Esophagus squamous epithelium (tissue), 5 donors: ENCODE measurements around the gene MEF2C. TPM values are rescaled to one million over a fixed set of nuclear protein-coding genes. Genes with fewer than 3 reads are reported as not detected.
A peak's percentile ranks its signal among the peaks of the same experiment; 100 is the strongest.

Experiments used
- DNase-seq: peaks from one replicate; lab custom pipeline; 2025; lab: John Stamatoyannopoulos, UW
- H3K27ac ChIP-seq, 4 donors: fragments of 200-600 bp; sonication (generic); one replicate each; pipeline ENCODE4 v1.5.1; 2016 to 2019; ENCODE audit warnings: mild to moderate bottlenecking in 1 of 4
- H3K27me3 ChIP-seq, 4 donors: fragments of 200-600 bp; sonication (generic); 1 replicate in 3 of 4; 2 replicates in 1 of 4; pipeline versions ENCODE4 v1.5.1 to v1.6.0; 2017 to 2021; ENCODE audit warnings: antibody characterized with exemption in 1 of 4
- H3K36me3 ChIP-seq, 3 donors: fragments of 200-600 bp; sonication (generic); one replicate each; pipeline ENCODE4 v1.5.1; 2016 to 2019
- H3K4me1 ChIP-seq, 3 donors: fragments of 200-600 bp; sonication (generic); one replicate each; pipeline ENCODE4 v1.5.1; 2017 to 2019
- H3K4me3 ChIP-seq, 4 donors: fragments of 200-600 bp; sonication (generic); 1 replicate in 3 of 4; 2 replicates in 1 of 4; pipeline ENCODE4 v1.5.1; 2016 to 2019; ENCODE audit warnings: mild to moderate bottlenecking in 2 of 4, moderate library complexity in 1 of 4
- H3K9me3 ChIP-seq, 3 donors: fragments of 200-600 bp; sonication (generic); one replicate each; pipeline ENCODE4 v1.5.1; 2016 to 2019
- CTCF ChIP-seq, 6 experiments: fragments of 450-650 bp in 4 of 6; fragments of 200-600 bp in 2 of 6; sonication (generic) in 2 of 6; IDR thresholded peaks; one replicate each; pipeline ENCODE4 v1.5.1; 2016 to 2019; ENCODE audit warnings: antibody characterized with exemption in 6 of 6, mild to moderate bottlenecking in 4 of 6, moderate library complexity in 4 of 6
- POLR2A ChIP-seq, 4 donors: fragments of 450-650 bp; IDR thresholded peaks; one replicate each; pipeline ENCODE4 v1.6.1; 2017; ENCODE audit warnings: antibody characterized with exemption in 4 of 4, mild to moderate bottlenecking in 4 of 4, moderate library complexity in 3 of 4
- WGBS, 2 donors: methylation state at CpG; one replicate each; pipeline ENCODE4 v1.1.5; 2018; 5-methylcytosine and 5-hydroxymethylcytosine counted together
- intact Hi-C: fragments of 100-400 bp; cut with DNase I; formaldehyde crosslinking; loops from one replicate; pipeline ENCODE4 v1.15.0; 2022
- total RNA-seq, 4 donors: library from RNA; depleted of rRNA; stranded (reverse); fragments of >200 nt; gene quantifications; one replicate each; pipeline ENCODE4 v1.1.0, GENCODE V29; 2016
- donor health status: DM: yes; HTN: yes; CAD: no.

The MEF2C gene
- total RNA-seq, 4 donors from 2014 or later, result 3.1 to 17.5 (median 9.9) TPM

GRCh38 chr5:88690409-88691229 lies 192.4 kb downstream of the MEF2C start:
- DNase-seq, result no peak
- Histone ChIP-seq H3K27ac (no peak overlapping the region), H3K36me3 (no peaks in the 10 kb centered on the region), H3K4me1 (peaks cover 7 to 47% (median 31%) of the 10 kb centered on the region in 3 donors), H3K9me3 (no peaks in the 10 kb centered on the region), H3K4me3 (peak overlapping the region in 2 of 4 donors; percentile 20 to 51), H3K27me3 (peaks cover 31 to 100% (median 87%) of the 10 kb centered on the region in 4 donors)
- WGBS, 2 donors, result 4 to 7% methylated on average over 30 to 32 of the region's 47 CpGs
- intact Hi-C loops, result no loop called here
- peak; percentile 48 to 95 (median 84) for TF ChIP-seq CTCF (IDR thresholded peaks at IDR 0.05)
- TF ChIP-seq POLR2A (IDR thresholded peaks at IDR 0.05), result no peak

GRCh38 chr5:88689668-88690408 lies 193.1 kb downstream of the MEF2C start:
- Histone ChIP-seq H3K27ac (no peak overlapping the region), H3K4me3 (no peak overlapping the region), H3K9me3 (no peaks in the 10 kb centered on the region), H3K4me1 (peaks cover 7 to 52% (median 31%) of the 10 kb centered on the region in 3 donors), H3K36me3 (no peaks in the 10 kb centered on the region), H3K27me3 (peaks cover 31 to 100% (median 88%) of the 10 kb centered on the region in 4 donors)
- intact Hi-C loops, result no loop called here
- TF ChIP-seq CTCF (IDR thresholded peaks at IDR 0.05), result no peak
- no peak for TF ChIP-seq POLR2A (IDR thresholded peaks at IDR 0.05)
- no peak for DNase-seq
- WGBS, 2 donors, result 8 to 11% methylated on average over 16 to 24 of the region's 38 CpGs

- 5 to 8% methylated on average over 17 to 21 of the region's 27 CpGs for WGBS, 2 donors
- Histone ChIP-seq H3K27me3 (peaks cover 36 to 100% (median 87%) of the 10 kb centered on the region in 4 donors), H3K9me3 (no peaks in the 10 kb centered on the region), H3K36me3 (no peaks in the 10 kb centered on the region), H3K4me1 (peaks cover 7 to 57% (median 31%) of the 10 kb centered on the region in 3 donors), H3K27ac (no peak overlapping the region), H3K4me3 (no peak overlapping the region)
- DNase-seq, result no peak
- TF ChIP-seq CTCF (IDR thresholded peaks at IDR 0.05) (no peak), POLR2A (IDR thresholded peaks at IDR 0.05) (no peak)
- intact Hi-C loops, result no loop called here
Measured at GRCh38 chr5:88688984-88689667, 193.9 kb downstream of the MEF2C start.

GRCh38 chr5:88688156-88688983 lies 194.6 kb downstream of the MEF2C start:
- TF ChIP-seq POLR2A (IDR thresholded peaks at IDR 0.05) (no peak), CTCF (IDR thresholded peaks at IDR 0.05) (no peak)
- no peak for DNase-seq
- WGBS, 2 donors, result 10 to 11% methylated on average over 9 to 13 of the region's 13 CpGs
- Histone ChIP-seq H3K27ac (no peak overlapping the region), H3K9me3 (no peaks in the 10 kb centered on the region), H3K27me3 (peaks cover 44 to 100% (median 87%) of the 10 kb centered on the region in 4 donors), H3K4me1 (peaks cover 12 to 65% (median 31%) of the 10 kb centered on the region in 3 donors), H3K4me3 (no peak overlapping the region), H3K36me3 (no peaks in the 10 kb centered on the region)
- intact Hi-C loops, result no loop called here
